B cell (primary cell): ENCODE data around the gene FXYD1. TPM values are rescaled to one million over a fixed set of nuclear protein-coding genes. Genes with fewer than 3 reads are reported as not detected.

Experiments used
- ATAC-seq: fragments of 200-7000 bp; cut with Tn5 transposase; one replicate; pipeline ENCODE4 v1.10.0; 2021; ENCODE audit warnings: low read depth, mild to moderate bottlenecking, moderate number of reproducible peaks, moderate library complexity
- CTCF ChIA-PET: fragments of 350-600 bp; sonication (Branson Sonifier 250); formaldehyde crosslinking; loops from one replicate; lab custom pipeline; 2021; ENCODE audit warnings: antibody characterized with exemption, inconsistent platforms; lab: Charles Lee
- POLR2A ChIA-PET: fragments of 350-600 bp; sonication (Branson Sonifier 250); formaldehyde crosslinking; loops from one replicate; lab custom pipeline; 2021; ENCODE audit warnings: antibody characterized with exemption; lab: Charles Lee
- DNase-seq: peaks from one replicate; pipeline ENCODE4 v3.0.0; 2013
- H2AFZ ChIP-seq: 2 replicates; pipeline ENCODE4 v1.6.1; 2012; ENCODE audit warnings: mild to moderate bottlenecking, low read depth, low read length; ENCODE audit not compliant: insufficient read depth, poor library complexity, severe bottlenecking
- H3K27ac ChIP-seq, 2 donors: 1 replicate in 1 of 2; 2 replicates in 1 of 2; pipeline ENCODE4 v1.5.1; 2012 to 2013; ENCODE audit warnings: low read length in 2 of 2, mild to moderate bottlenecking in 2 of 2, moderate library complexity in 1 of 2
- H3K27me3 ChIP-seq, 4 experiments: fragments of 200-600 bp in 1 of 4; sonication (generic) in 1 of 4; replicated peaks in 1 of 4; 1 replicate in 2 of 4; 2 replicates in 2 of 4; pipeline versions ENCODE4 v1.6.1 to v1.7.0; 2013 to 2016; ENCODE audit warnings: low read length in 3 of 4, mild to moderate bottlenecking in 2 of 4, mixed read lengths in 1 of 4, moderate library complexity in 1 of 4; ENCODE audit not compliant: insufficient read depth in 4 of 4, control insufficient read depth in 3 of 4; ENCODE audit errors: control extremely low read depth in 1 of 4
- H3K36me3 ChIP-seq, 2 experiments: replicated peaks in 1 of 2; 1 replicate in 1 of 2; 2 replicates in 1 of 2; pipeline versions ENCODE4 v1.6.1 to v1.7.1; 2013; ENCODE audit warnings: low read length in 1 of 2; ENCODE audit not compliant: insufficient read depth in 2 of 2, control insufficient read depth in 1 of 2; ENCODE audit errors: control extremely low read depth in 1 of 2, extremely low read depth in 1 of 2
- H3K4me1 ChIP-seq, 2 donors: fragments of 200-600 bp in 1 of 2; sonication (generic) in 1 of 2; 1 replicate in 1 of 2; 2 replicates in 1 of 2; pipeline versions ENCODE4 v1.5.1 to v1.6.1; 2013 to 2017; ENCODE audit warnings: low read length in 2 of 2; ENCODE audit not compliant: control insufficient read depth in 2 of 2, insufficient read depth in 2 of 2
- H3K4me2 ChIP-seq: replicated peaks from 2 replicates; pipeline ENCODE3; 2012; ENCODE audit warnings: mild to moderate bottlenecking, low read depth, low read length; ENCODE audit not compliant: poor library complexity, severe bottlenecking
- H3K4me3 ChIP-seq, 5 experiments: fragments of 200-600 bp in 1 of 5; sonication (generic) in 1 of 5; 1 replicate in 3 of 5; 2 replicates in 2 of 5; pipeline versions ENCODE4 v1.5.1 to v1.7.0; 2011 to 2016; ENCODE audit warnings: low read length in 4 of 5, mild to moderate bottlenecking in 4 of 5, low read depth in 2 of 5, control low read depth in 1 of 5, moderate library complexity in 1 of 5; ENCODE audit not compliant: insufficient read depth in 1 of 5; ENCODE audit errors: control extremely low read depth in 1 of 5, extremely low read depth in 1 of 5
- H3K79me2 ChIP-seq: fragments of 200-600 bp; sonication (generic); one replicate; pipeline ENCODE4 v1.6.0; 2016; ENCODE audit warnings: low read length; ENCODE audit not compliant: control insufficient read depth, insufficient read depth
- H3K9ac ChIP-seq: fragments of 200-600 bp; sonication (generic); 2 replicates; pipeline ENCODE4 v1.6.1; 2017; ENCODE audit warnings: mild to moderate bottlenecking, low read length, moderate library complexity
- H3K9me3 ChIP-seq, 3 donors: one replicate each; pipeline versions ENCODE4 v1.6.1 to v1.7.1; 2013; ENCODE audit warnings: low read length in 2 of 3; ENCODE audit not compliant: control insufficient read depth in 2 of 3, insufficient read depth in 1 of 3; ENCODE audit errors: control extremely low read depth in 1 of 3
- H4K20me1 ChIP-seq: 2 replicates; pipeline ENCODE4 v1.6.0; 2012; ENCODE audit warnings: mild to moderate bottlenecking, low read length; ENCODE audit not compliant: insufficient read depth, control insufficient read depth, poor library complexity, severe bottlenecking
- H3K27ac Mint-ChIP-seq: one replicate; pipeline ENCODE4 v1.8.0; 2021; ENCODE audit warnings: mixed read lengths
- H3K27me3 Mint-ChIP-seq: one replicate; pipeline ENCODE4 v1.8.0; 2021; ENCODE audit warnings: mixed read lengths
- H3K4me1 Mint-ChIP-seq: one replicate; pipeline ENCODE4 v1.8.0; 2021; ENCODE audit warnings: mixed read lengths
- H3K4me3 Mint-ChIP-seq: one replicate; pipeline ENCODE4 v1.8.0; 2021; ENCODE audit warnings: mixed read lengths
- H3K9me3 Mint-ChIP-seq: one replicate; pipeline ENCODE4 v1.8.0; 2022; ENCODE audit warnings: mixed read lengths; ENCODE audit not compliant: insufficient read depth
- CTCF ChIP-seq: fragments of 200-600 bp; IDR thresholded peaks from one replicate; pipeline ENCODE4 v1.8.0; 2022; ENCODE audit warnings: antibody characterized with exemption, mild to moderate bottlenecking
- EZH2 ChIP-seq: IDR thresholded peaks from 2 replicates; pipeline ENCODE4 v1.6.1; 2012; ENCODE audit warnings: borderline replicate concordance, low read depth, mild to moderate bottlenecking, moderate library complexity, low read length; ENCODE audit not compliant: insufficient read depth, poor library complexity, severe bottlenecking
- WGBS: methylation state at CpG from one replicate; pipeline ENCODE4 v1.1.5; 2013; ENCODE audit warnings: missing lambda C conversion rate; ENCODE audit not compliant: insufficient coverage; 5-methylcytosine and 5-hydroxymethylcytosine counted together
- intact Hi-C: fragments of 100-400 bp; cut with micrococcal nuclease; formaldehyde crosslinking; loops from one replicate; pipeline ENCODE4 v1.10.0; 2022
- polyA plus RNA-seq: library from polyadenylated mRNA; depleted of rRNA; stranded (reverse); fragments of >200 nt; gene quantifications from 2 replicates; pipeline ENCODE4 v1.2.3, GENCODE V29; 2012
- total RNA-seq, 2 donors: library from RNA; stranded (reverse); fragments of 120-200 nt in 1 of 2; gene quantifications; 1 replicate in 1 of 2; 2 replicates in 1 of 2; pipeline versions ENCODE4 v1.2.3 to v1.2.4, GENCODE V29; 2013 to 2022

The FXYD1 gene
- total and polyA plus RNA-seq, 2 donors (not counting 1 experiment from before 2014, with no cell fraction given): 3.1 to 4.7 TPM

GRCh38 chr19:35177377-35178274, 39.0 kb downstream of the FXYD1 start:
- Mint-ChIP-seq H3K27ac (peak overlapping the region; percentile 26), H3K4me3 (no peak overlapping the region), H3K9me3 (no peaks in the 10 kb centered on the region), H3K27me3 (no peaks in the 10 kb centered on the region), H3K4me1 (peaks cover 2% of the 10 kb centered on the region)
- no peak overlapping the region for H3K4me3 ChIP-seq
- no peak overlapping the region for H2AFZ ChIP-seq
- POLR2A ChIA-PET: interaction anchor here (0.7 to 1.1 kb wide), 3 partner anchors 26 to 35 kb away, joined by 3 to 5 read pairs (median 3); partner anchors contain the start of gene FXYD7
- H3K4me1 ChIP-seq: no peaks in the 10 kb centered on the region
- no peak overlapping the region for H3K27ac ChIP-seq
- CTCF ChIA-PET: interaction anchor here (0.9 to 3.2 kb wide), 6 partner anchors 14 to 331 kb away, joined by 3 to 9 read pairs (median 3); partner anchors contain the start of gene FXYD5
- H3K79me2 ChIP-seq: no peaks in the 10 kb centered on the region
- H3K9me3 ChIP-seq: peaks cover 1 to 8% (median 2%) of the 10 kb centered on the region in 3 donors
- no peak overlapping the region for H3K9ac ChIP-seq
- 92% methylated on average over 2 of the region's 7 CpGs for WGBS
- TF ChIP-seq EZH2 (no peak), CTCF (no peak)
- H3K36me3 ChIP-seq: no peaks in the 10 kb centered on the region
- no peak for DNase-seq
- no peaks in the 10 kb centered on the region for H4K20me1 ChIP-seq
- intact Hi-C loops: no loop called here
- H3K27me3 ChIP-seq: no peaks in the 10 kb centered on the region
- H3K4me2 ChIP-seq: no peak overlapping the region
- ATAC-seq: no peak

GRCh38 chr19:35178701-35179100, 40.1 kb downstream of the FXYD1 start:
- Histone ChIP-seq H3K4me1 (no peaks in the 10 kb centered on the region), H3K9me3 (peaks cover 1 to 8% (median 2%) of the 10 kb centered on the region in 3 donors), H3K4me2 (no peak overlapping the region), H4K20me1 (no peaks in the 10 kb centered on the region), H3K9ac (no peak overlapping the region), H3K36me3 (no peaks in the 10 kb centered on the region), H3K27me3 (no peaks in the 10 kb centered on the region), H3K27ac (no peak overlapping the region), H2AFZ (no peak overlapping the region), H3K79me2 (no peaks in the 10 kb centered on the region), H3K4me3 (no peak overlapping the region)
- H3K27me3 Mint-ChIP-seq: no peaks in the 10 kb centered on the region
- WGBS: 79% methylated on average over 2 of the region's 2 CpGs
- TF ChIP-seq CTCF (no peak), EZH2 (no peak)
- peaks cover 2% of the 10 kb centered on the region for H3K4me1 Mint-ChIP-seq
- CTCF ChIA-PET: interaction anchor here (0.9 to 3.2 kb wide), 4 partner anchors 16 to 112 kb away, joined by 3 to 9 read pairs (median 5); partner anchors contain the start of gene FXYD5
- no peak for ATAC-seq
- intact Hi-C loops: no loop called here
- H3K9me3 Mint-ChIP-seq: no peaks in the 10 kb centered on the region
- no peak overlapping the region for H3K4me3 Mint-ChIP-seq
- POLR2A ChIA-PET: interaction anchor here (0.9 to 1.1 kb wide), 3 partner anchors 25 to 27 kb away, joined by 4 to 6 read pairs (median 5); no protein-coding TSS in a partner anchor
- DNase-seq: no peak
- H3K27ac Mint-ChIP-seq: no peak overlapping the region
